Neural cell (in vitro differentiated cells): Measurements from ENCODE around the gene PCDH18. TPM values are rescaled to one million over a fixed set of nuclear protein-coding genes. Genes with fewer than 3 reads are reported as not detected.

Source experiments
- H2AFZ ChIP-seq: fragments of 200-600, 300-800 bp; sonication (generic), shearing (Covaris generic); 2 replicates; pipeline ENCODE4 v1.6.0; 2014; ENCODE audit warnings: low read depth, mild to moderate bottlenecking, antibody characterized with exemption, low read length, moderate library complexity
- H3F3A ChIP-seq: fragments of 200-600 bp; shearing (Covaris generic); 2 replicates; pipeline ENCODE4 v1.6.1; 2016; ENCODE audit warnings: mild to moderate bottlenecking, moderate library complexity, mixed read lengths, antibody characterized with exemption, low read length; ENCODE audit not compliant: insufficient read depth, poor library complexity, severe bottlenecking
- H3K27ac ChIP-seq: fragments of 200-600, 300-800 bp; sonication (generic), shearing (Covaris generic); 2 replicates; pipeline ENCODE4 v1.5.1; 2014; ENCODE audit warnings: mild to moderate bottlenecking, low read length, moderate library complexity
- H3K27me3 ChIP-seq: fragments of 300-800, 200-600 bp; sonication (generic), shearing (Covaris generic); 2 replicates; pipeline ENCODE4 v1.6.0; 2014; ENCODE audit warnings: mild to moderate bottlenecking, low read depth, low read length, moderate library complexity; ENCODE audit not compliant: insufficient read depth
- H3K36me3 ChIP-seq: fragments of 300-800, 200-600 bp; sonication (generic), shearing (Covaris generic); 2 replicates; pipeline ENCODE4 v1.5.1; 2014; ENCODE audit warnings: mild to moderate bottlenecking, antibody characterized with exemption, low read length, moderate library complexity; ENCODE audit not compliant: insufficient read depth
- H3K4me2 ChIP-seq: fragments of 300-800, 200-600 bp; sonication (generic), shearing (Covaris generic); 2 replicates; pipeline ENCODE4 v1.6.0; 2014; ENCODE audit warnings: mild to moderate bottlenecking, low read length
- H3K4me3 ChIP-seq: fragments of 300-800, 200-600 bp; sonication (generic), shearing (Covaris generic); 2 replicates; pipeline ENCODE4 v1.5.1; 2014; ENCODE audit warnings: mild to moderate bottlenecking, low read length, moderate library complexity
- H3K79me2 ChIP-seq: fragments of 200-600 bp; shearing (Covaris generic); replicated peaks from 2 replicates; pipeline ENCODE4 v1.6.0; 2014; ENCODE audit warnings: mild to moderate bottlenecking, low read length, moderate library complexity; ENCODE audit not compliant: insufficient read depth
- H3K9ac ChIP-seq: fragments of 300-800, 200-600 bp; sonication (generic), shearing (Covaris generic); 2 replicates; pipeline ENCODE4 v1.6.1; 2016; ENCODE audit warnings: mild to moderate bottlenecking, low read length, mixed read lengths
- H3K9me2 ChIP-seq: fragments of 200-600 bp; shearing (Covaris generic); 2 replicates; pipeline ENCODE4 v1.6.1; 2016; ENCODE audit warnings: mild to moderate bottlenecking, low read length, mixed read lengths; ENCODE audit not compliant: insufficient read depth
- H3K9me3 ChIP-seq: fragments of 200-600, 300-800 bp; sonication (generic), shearing (Covaris generic); 2 replicates; pipeline ENCODE4 v1.6.1; 2016; ENCODE audit warnings: mild to moderate bottlenecking, mixed run types, low read length, moderate library complexity, mixed read lengths
- H4K20me1 ChIP-seq: fragments of 200-600 bp; shearing (Covaris generic); 2 replicates; pipeline ENCODE4 v1.6.1; 2016; ENCODE audit warnings: mild to moderate bottlenecking, mixed run types; ENCODE audit not compliant: insufficient read depth
- CTCF ChIP-seq: fragments of 450-650 bp; IDR thresholded peaks from 2 replicates; pipeline ENCODE4 v1.5.1; 2014; ENCODE audit warnings: antibody characterized with exemption, mild to moderate bottlenecking, moderate library complexity; ENCODE audit not compliant: poor library complexity, severe bottlenecking
- EP300 ChIP-seq: fragments of 450-650 bp; conservative IDR thresholded peaks from 2 replicates; pipeline ENCODE4 v1.6.1; 2014; ENCODE audit warnings: antibody characterized with exemption, mild to moderate bottlenecking, moderate library complexity; ENCODE audit not compliant: poor library complexity, severe bottlenecking
- EZH2 ChIP-seq: fragments of 200-600, 300-800 bp; shearing (Covaris generic), sonication (generic); IDR thresholded peaks from 2 replicates; pipeline ENCODE4 v1.6.1; 2014; ENCODE audit warnings: antibody characterized with exemption, low read length, borderline replicate concordance, mild to moderate bottlenecking; ENCODE audit not compliant: insufficient read depth, poor library complexity, severe bottlenecking
- MXI1 ChIP-seq: fragments of 450-650 bp; conservative IDR thresholded peaks from 2 replicates; pipeline ENCODE4 v1.6.1; 2014; ENCODE audit warnings: antibody characterized with exemption, mild to moderate bottlenecking; ENCODE audit not compliant: poor library complexity, severe bottlenecking
- POLR2AphosphoS5 ChIP-seq: IDR thresholded peaks from 2 replicates; pipeline ENCODE4 v1.6.1; 2012
- RAD21 ChIP-seq: fragments of 450-650 bp; conservative IDR thresholded peaks from 2 replicates; pipeline ENCODE4 v1.6.1; 2014; ENCODE audit warnings: antibody characterized with exemption, mild to moderate bottlenecking, moderate library complexity
- REST ChIP-seq: IDR thresholded peaks from 2 replicates; pipeline ENCODE4 v1.6.1; 2012; ENCODE audit warnings: borderline replicate concordance
- SMC3 ChIP-seq: fragments of 450-650 bp; conservative IDR thresholded peaks from 2 replicates; pipeline ENCODE4 v1.6.1; 2014; ENCODE audit warnings: antibody characterized with exemption, mild to moderate bottlenecking, moderate library complexity; ENCODE audit not compliant: poor library complexity
- TAF1 ChIP-seq: IDR thresholded peaks from 2 replicates; pipeline ENCODE4 v1.6.1; 2012; ENCODE audit warnings: low read depth
- polyA plus RNA-seq: library from polyadenylated mRNA; depleted of rRNA; stranded (reverse); fragments of >200 nt; gene quantifications from 2 replicates; pipeline ENCODE4 v1.2.3, GENCODE V29; 2014

The PCDH18 gene
- polyA plus RNA-seq, 1 donor from 2014 or later, result 0.09 TPM

- H3K9me2 ChIP-seq, result no peaks in the 10 kb centered on the region
- no peaks in the 10 kb centered on the region for H3F3A ChIP-seq
- H3K4me2 ChIP-seq, result no peak overlapping the region
- no peak overlapping the region for H2AFZ ChIP-seq
- no peak overlapping the region for H3K9ac ChIP-seq
- no peak for TF ChIP-seq EZH2
- no peak for TF ChIP-seq RAD21
- no peak for TF ChIP-seq POLR2AphosphoS5
- no peak for TF ChIP-seq EP300
- no peak for TF ChIP-seq REST
- no peak for TF ChIP-seq MXI1
- TF ChIP-seq SMC3, result no peak
- TF ChIP-seq CTCF, result no peak
- TF ChIP-seq TAF1, result no peak
- H3K9me3 ChIP-seq, result no peaks in the 10 kb centered on the region
- no peak overlapping the region for H3K27ac ChIP-seq
- H3K27me3 ChIP-seq, result no peaks in the 10 kb centered on the region
- H3K79me2 ChIP-seq, result no peaks in the 10 kb centered on the region
- H3K4me3 ChIP-seq, result no peak overlapping the region
- H3K36me3 ChIP-seq, result no peaks in the 10 kb centered on the region
- H4K20me1 ChIP-seq, result no peaks in the 10 kb centered on the region
Measured at GRCh38 chr4:137541876-137542646, 9.8 kb upstream of the PCDH18 start.

- H3K4me2 ChIP-seq, result no peak overlapping the region
- H3K9ac ChIP-seq, result no peak overlapping the region
- H3K79me2 ChIP-seq, result no peaks in the 10 kb centered on the region
- no peak overlapping the region for H3K27ac ChIP-seq
- no peak for TF ChIP-seq REST
- TF ChIP-seq SMC3, result no peak
- TF ChIP-seq RAD21, result no peak
- no peak for TF ChIP-seq POLR2AphosphoS5
- no peak for TF ChIP-seq EP300
- TF ChIP-seq TAF1, result no peak
- no peaks in the 10 kb centered on the region for H3K9me2 ChIP-seq
- H3K9me3 ChIP-seq, result no peaks in the 10 kb centered on the region
- H4K20me1 ChIP-seq, result no peaks in the 10 kb centered on the region
- H3K27me3 ChIP-seq, result no peaks in the 10 kb centered on the region
- no peaks in the 10 kb centered on the region for H3F3A ChIP-seq
- H3K36me3 ChIP-seq, result no peaks in the 10 kb centered on the region
- no peak overlapping the region for H2AFZ ChIP-seq
- H3K4me3 ChIP-seq, result no peak overlapping the region
Measured at GRCh38 chr4:137541181-137541580, 8.9 kb upstream of the PCDH18 start.
